ENCODE measurements around the gene ZNF428. TPM values are rescaled to one million over a fixed set of nuclear protein-coding genes. Genes with fewer than 3 reads are reported as not detected.

Gene ZNF428
- total RNA-seq, 3 donors from 2014 or later (not counting 1 experiment from before 2014, with no cell fraction given): 36.3 to 50.5 (median 37.6) TPM

- no peak for ATAC-seq
- peak overlapping the region; percentile 62 to 74 for H3K27ac Mint-ChIP-seq
- 97% methylated on average over 3 of the region's 3 CpGs for WGBS (ENCODE audit: insufficient coverage)
- intact Hi-C loops (cut with micrococcal nuclease): no loop called here
- H3K9me3 Mint-ChIP-seq: no peaks in the 10 kb centered on the region
- no peaks in the 10 kb centered on the region for H3K9me3 ChIP-seq (ENCODE audit: control insufficient read depth, insufficient read depth, low read length)
- no peak overlapping the region for H3K27ac ChIP-seq (ENCODE audit: low read length)
- H3K4me3 Mint-ChIP-seq: no peak overlapping the region
- peaks cover 32 to 40% of the 10 kb centered on the region in 2 donors for H3K4me1 Mint-ChIP-seq
- no peak overlapping the region for H3K4me3 ChIP-seq (ENCODE audit: low read length)
- DNase-seq: no peak
- no peaks in the 10 kb centered on the region for H3K27me3 Mint-ChIP-seq (ENCODE audit: low read depth in 2 of 2)
- TF ChIP-seq CTCF (IDR thresholded peaks at IDR 0.05): no peak
- no peaks in the 10 kb centered on the region for H3K27me3 ChIP-seq (ENCODE audit: control insufficient read depth, insufficient read depth, low read length)
- no peaks in the 10 kb centered on the region for H3K36me3 Mint-ChIP-seq
- peaks cover 22% of the 10 kb centered on the region for H3K4me1 ChIP-seq (ENCODE audit: control insufficient read depth, insufficient read depth, low read length)
- peaks cover 5% of the 10 kb centered on the region for H3K36me3 ChIP-seq (ENCODE audit: control insufficient read depth, insufficient read depth, low read length)
These were observed 47.2 kb downstream of the ZNF428 start for GRCh38 chr19:43572171-43572588.

- no peak for TF ChIP-seq CTCF (IDR thresholded peaks at IDR 0.05)
- no peak overlapping the region for H3K27ac ChIP-seq (ENCODE audit: low read length)
- Mint-ChIP-seq H3K9me3 (no peaks in the 10 kb centered on the region), H3K4me1 (peaks cover 28 to 36% of the 10 kb centered on the region in 2 donors), H3K27me3 (ENCODE audit: low read depth in 2 of 2) (no peaks in the 10 kb centered on the region), H3K36me3 (no peaks in the 10 kb centered on the region), H3K4me3 (peak overlapping the region; percentile 13), H3K27ac (peak overlapping the region in 1 of 2 donors; percentile 29)
- H3K9me3 ChIP-seq (ENCODE audit: control insufficient read depth, insufficient read depth, low read length): no peaks in the 10 kb centered on the region
- H3K4me1 ChIP-seq (ENCODE audit: control insufficient read depth, insufficient read depth, low read length): peaks cover 13% of the 10 kb centered on the region
- no peaks in the 10 kb centered on the region for H3K27me3 ChIP-seq (ENCODE audit: control insufficient read depth, insufficient read depth, low read length)
- WGBS (ENCODE audit: insufficient coverage): 70% methylated on average over 5 of the region's 5 CpGs
- H3K4me3 ChIP-seq (ENCODE audit: low read length): no peak overlapping the region
- no peak for ATAC-seq
- peaks cover 5% of the 10 kb centered on the region for H3K36me3 ChIP-seq (ENCODE audit: control insufficient read depth, insufficient read depth, low read length)
- intact Hi-C loops (cut with micrococcal nuclease): no loop called here
- DNase-seq: no peak
These were observed 49.1 kb downstream of the ZNF428 start for GRCh38 chr19:43570174-43570791.

- H3K9me3 ChIP-seq (ENCODE audit: control insufficient read depth, insufficient read depth, low read length): no peaks in the 10 kb centered on the region
- no peaks in the 10 kb centered on the region for H3K27me3 Mint-ChIP-seq (ENCODE audit: low read depth in 2 of 2)
- peak overlapping the region in 1 of 2 donors; percentile 29 for H3K27ac Mint-ChIP-seq
- DNase-seq (no peak), ATAC-seq (no peak)
- H3K36me3 Mint-ChIP-seq: no peaks in the 10 kb centered on the region
- peaks cover 5% of the 10 kb centered on the region for H3K36me3 ChIP-seq (ENCODE audit: control insufficient read depth, insufficient read depth, low read length)
- H3K4me1 ChIP-seq (ENCODE audit: control insufficient read depth, insufficient read depth, low read length): peaks cover 10% of the 10 kb centered on the region
- no peak overlapping the region for H3K27ac ChIP-seq (ENCODE audit: low read length)
- 82% methylated on average over 5 of the region's 5 CpGs for WGBS (ENCODE audit: insufficient coverage)
- no peak for TF ChIP-seq CTCF (IDR thresholded peaks at IDR 0.05)
- no peaks in the 10 kb centered on the region for H3K9me3 Mint-ChIP-seq
- intact Hi-C loops (cut with micrococcal nuclease): no loop called here
- H3K4me1 Mint-ChIP-seq: peaks cover 27 to 36% of the 10 kb centered on the region in 2 donors
- H3K4me3 Mint-ChIP-seq: no peak overlapping the region
- H3K27me3 ChIP-seq (ENCODE audit: control insufficient read depth, insufficient read depth, low read length): no peaks in the 10 kb centered on the region
- no peak overlapping the region for H3K4me3 ChIP-seq (ENCODE audit: low read length)
These were observed 49.8 kb downstream of the ZNF428 start for GRCh38 chr19:43569657-43570056.

- Histone ChIP-seq H3K27ac (ENCODE audit: low read length) (no peak overlapping the region), H3K9me3 (ENCODE audit: control insufficient read depth, insufficient read depth, low read length) (no peaks in the 10 kb centered on the region), H3K36me3 (ENCODE audit: control insufficient read depth, insufficient read depth, low read length) (no peaks in the 10 kb centered on the region), H3K4me1 (ENCODE audit: control insufficient read depth, insufficient read depth, low read length) (peaks cover 44% of the 10 kb centered on the region), H3K27me3 (ENCODE audit: control insufficient read depth, insufficient read depth, low read length) (no peaks in the 10 kb centered on the region), H3K4me3 (ENCODE audit: low read length) (no peak overlapping the region)
- no peak for TF ChIP-seq CTCF (IDR thresholded peaks at IDR 0.05)
- peaks cover 50 to 54% of the 10 kb centered on the region in 2 donors for H3K4me1 Mint-ChIP-seq
- WGBS (ENCODE audit: insufficient coverage): 68% methylated on average over 9 of the region's 9 CpGs
- peak in 1 of 2 donors; percentile 28 for DNase-seq
- ATAC-seq: no peak
- peak overlapping the region; percentile 89 to 96 for H3K27ac Mint-ChIP-seq
- intact Hi-C loops (cut with micrococcal nuclease): no loop called here
- no peaks in the 10 kb centered on the region for H3K27me3 Mint-ChIP-seq (ENCODE audit: low read depth in 2 of 2)
- no peaks in the 10 kb centered on the region for H3K9me3 Mint-ChIP-seq
- H3K36me3 Mint-ChIP-seq: no peaks in the 10 kb centered on the region
- H3K4me3 Mint-ChIP-seq: no peak overlapping the region
These were observed 54.6 kb downstream of the ZNF428 start for GRCh38 chr19:43564800-43565199.
